AG10803 (cell line): ENCODE data around the gene TMEM243.
A peak's percentile ranks its signal among the peaks of the same experiment; 100 is the strongest.

Source experiments
- DNase-seq: peaks from one replicate; pipeline ENCODE4 v3.0.0; 2010; ENCODE audit warnings: low read depth
- H3K4me3 ChIP-seq: 2 replicates; pipeline ENCODE4 v1.5.1; 2011; ENCODE audit warnings: mild to moderate bottlenecking, low read length, control low read depth
- TF ChIP-seq, protein P1 (sequence below): conservative IDR thresholded peaks from 2 replicates; pipeline ENCODE4 v1.5.1; 2011; ENCODE audit warnings: mild to moderate bottlenecking, low read length, control low read depth, inconsistent platforms

Gene TMEM243

DNA sequence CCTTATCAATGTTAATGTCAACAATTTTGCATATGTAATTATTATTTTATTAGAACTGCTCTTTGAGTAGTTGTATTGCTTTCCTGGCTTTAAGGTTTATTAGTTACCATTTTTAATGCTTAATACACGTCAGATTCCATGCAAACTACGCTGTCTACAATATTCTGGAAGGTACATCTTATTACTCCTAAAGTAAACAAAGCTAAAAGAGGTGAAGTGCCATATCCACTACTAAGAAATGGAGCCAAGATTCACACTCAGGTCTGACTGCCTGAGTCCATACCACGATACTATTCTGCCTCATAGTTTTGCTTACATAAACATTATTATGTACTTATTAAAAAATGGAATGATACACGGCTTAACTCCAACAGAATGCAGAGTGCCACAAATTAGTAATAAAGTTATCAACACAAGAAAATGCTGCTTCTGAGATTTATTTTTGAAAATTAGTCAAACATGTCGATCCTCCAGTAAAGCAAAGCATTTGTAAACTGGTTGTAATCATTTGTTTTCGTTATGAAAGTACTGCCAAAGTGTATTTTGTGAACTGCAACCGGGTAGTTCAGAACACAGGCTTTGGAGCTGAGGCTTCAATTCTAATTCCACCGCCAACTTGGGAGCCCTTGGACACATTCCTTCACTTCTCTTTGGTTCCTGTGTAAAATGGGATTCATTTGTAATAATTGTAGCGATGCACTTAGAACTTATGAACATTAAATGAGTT lies 68.4 kb downstream of the TMEM243 start:
- TF ChIP-seq, protein P1, sequence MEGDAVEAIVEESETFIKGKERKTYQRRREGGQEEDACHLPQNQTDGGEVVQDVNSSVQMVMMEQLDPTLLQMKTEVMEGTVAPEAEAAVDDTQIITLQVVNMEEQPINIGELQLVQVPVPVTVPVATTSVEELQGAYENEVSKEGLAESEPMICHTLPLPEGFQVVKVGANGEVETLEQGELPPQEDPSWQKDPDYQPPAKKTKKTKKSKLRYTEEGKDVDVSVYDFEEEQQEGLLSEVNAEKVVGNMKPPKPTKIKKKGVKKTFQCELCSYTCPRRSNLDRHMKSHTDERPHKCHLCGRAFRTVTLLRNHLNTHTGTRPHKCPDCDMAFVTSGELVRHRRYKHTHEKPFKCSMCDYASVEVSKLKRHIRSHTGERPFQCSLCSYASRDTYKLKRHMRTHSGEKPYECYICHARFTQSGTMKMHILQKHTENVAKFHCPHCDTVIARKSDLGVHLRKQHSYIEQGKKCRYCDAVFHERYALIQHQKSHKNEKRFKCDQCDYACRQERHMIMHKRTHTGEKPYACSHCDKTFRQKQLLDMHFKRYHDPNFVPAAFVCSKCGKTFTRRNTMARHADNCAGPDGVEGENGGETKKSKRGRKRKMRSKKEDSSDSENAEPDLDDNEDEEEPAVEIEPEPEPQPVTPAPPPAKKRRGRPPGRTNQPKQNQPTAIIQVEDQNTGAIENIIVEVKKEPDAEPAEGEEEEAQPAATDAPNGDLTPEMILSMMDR = no peak
- H3K4me3 ChIP-seq = peak overlapping the region; percentile 79
- DNase-seq = no peak

DNA sequence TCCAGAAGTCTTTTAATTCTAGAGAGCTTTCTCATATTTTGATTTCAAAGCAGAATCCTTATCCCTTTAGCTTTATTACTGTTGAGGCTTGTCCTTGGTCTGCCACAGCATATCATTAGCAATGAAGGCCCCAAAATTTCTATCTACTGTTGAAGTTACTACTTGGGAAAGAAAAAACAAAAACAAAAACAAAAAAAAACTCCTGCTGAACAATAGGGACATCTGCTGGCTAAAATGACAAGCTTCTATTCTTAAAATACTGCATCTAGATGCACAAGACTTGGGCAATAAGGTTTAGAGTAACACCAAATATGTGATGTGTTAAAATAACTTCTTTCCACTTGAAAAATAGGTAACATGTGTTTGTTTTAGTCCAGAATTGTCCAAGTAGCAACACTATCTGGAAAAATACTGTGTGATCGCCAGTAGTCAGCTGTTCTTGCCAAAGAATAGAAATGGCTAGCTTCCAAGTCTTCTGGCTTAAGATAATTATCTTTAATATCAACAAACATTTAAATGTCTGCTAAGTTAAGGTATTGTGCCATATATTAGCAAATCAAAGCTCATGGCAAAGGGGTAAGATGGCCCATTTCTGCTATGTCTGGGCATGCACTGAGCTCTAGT lies 71.1 kb downstream of the TMEM243 start:
- DNase-seq = peak; percentile 57
- no peak overlapping the region for H3K4me3 ChIP-seq
- TF ChIP-seq, protein P1 = peak; percentile 68

DNA sequence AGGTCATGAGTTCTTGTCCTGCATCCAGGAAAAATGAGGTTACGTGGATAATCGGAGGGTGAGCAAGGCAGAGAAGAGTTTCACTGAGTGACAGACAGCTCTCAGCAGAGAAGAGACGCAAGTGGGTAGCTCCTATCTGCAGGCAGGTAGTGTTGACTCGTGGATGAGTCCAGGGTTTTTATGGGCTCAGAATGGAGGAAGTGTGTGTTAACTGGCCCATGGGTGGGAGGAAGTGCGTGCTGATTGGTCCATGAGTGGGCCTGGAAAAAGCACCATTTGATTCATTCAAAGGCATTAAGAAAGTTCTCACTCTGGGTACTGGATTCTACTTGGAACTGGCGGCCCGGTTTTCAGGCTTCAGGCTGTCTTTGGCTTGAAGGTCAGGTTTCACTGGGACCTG lies 72.0 kb downstream of the TMEM243 start:
- DNase-seq = no peak
- TF ChIP-seq, protein P1 = no peak
- no peak overlapping the region for H3K4me3 ChIP-seq

DNA sequence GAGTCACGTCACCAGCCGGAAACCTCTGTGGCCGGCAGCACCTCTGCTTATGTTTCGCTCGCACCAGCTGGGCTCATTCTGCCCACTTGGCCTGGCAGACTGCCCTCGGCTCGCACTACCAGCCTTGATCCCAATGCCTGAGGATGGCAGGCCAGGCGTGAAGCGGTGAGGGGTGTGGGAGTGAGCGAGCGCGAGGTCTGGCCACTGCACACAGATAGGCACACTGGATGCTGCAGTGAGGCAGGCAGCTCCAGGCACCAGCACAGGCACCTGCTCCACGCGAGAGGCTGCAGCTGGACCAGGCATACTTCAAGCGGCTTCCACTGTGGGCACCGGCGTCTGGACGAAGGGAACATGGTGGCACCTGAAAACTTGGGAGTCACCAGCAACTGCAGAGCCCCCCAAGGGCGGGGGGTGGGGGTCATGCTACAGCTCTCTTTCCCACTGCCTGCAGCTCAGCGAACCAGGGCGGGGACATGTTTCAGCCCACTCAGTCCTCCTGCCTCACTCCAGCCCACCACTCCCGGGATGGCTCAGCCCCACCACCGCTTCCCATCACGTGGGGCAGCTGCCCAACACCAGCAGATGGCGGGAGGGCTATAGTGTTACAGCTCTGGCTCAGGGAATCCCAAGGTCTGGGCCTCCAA lies 72.7 kb downstream of the TMEM243 start:
- TF ChIP-seq, protein P1 = no peak
- DNase-seq = no peak
- H3K4me3 ChIP-seq = no peak overlapping the region
